Fibroblast of mammary gland (primary cell): ENCODE results near the gene PILRA.
A peak's percentile ranks its signal among the peaks of the same experiment; 100 is the strongest.

Experiments
- DNase-seq: peaks from one replicate; pipeline ENCODE4 v3.0.0-alpha.2; 2010; ENCODE audit warnings: low read depth
- H3K4me3 ChIP-seq: 2 replicates; pipeline ENCODE4 v1.5.1; 2011; ENCODE audit warnings: low read depth, mild to moderate bottlenecking, low read length, moderate library complexity; ENCODE audit not compliant: control insufficient read depth
- TF ChIP-seq, protein P1 (sequence below): conservative IDR thresholded peaks from 2 replicates; pipeline ENCODE4 v1.5.1; 2011; ENCODE audit warnings: low read depth, low read length, inconsistent platforms; ENCODE audit not compliant: control insufficient read depth, insufficient read depth

PILRA gene

DNA sequence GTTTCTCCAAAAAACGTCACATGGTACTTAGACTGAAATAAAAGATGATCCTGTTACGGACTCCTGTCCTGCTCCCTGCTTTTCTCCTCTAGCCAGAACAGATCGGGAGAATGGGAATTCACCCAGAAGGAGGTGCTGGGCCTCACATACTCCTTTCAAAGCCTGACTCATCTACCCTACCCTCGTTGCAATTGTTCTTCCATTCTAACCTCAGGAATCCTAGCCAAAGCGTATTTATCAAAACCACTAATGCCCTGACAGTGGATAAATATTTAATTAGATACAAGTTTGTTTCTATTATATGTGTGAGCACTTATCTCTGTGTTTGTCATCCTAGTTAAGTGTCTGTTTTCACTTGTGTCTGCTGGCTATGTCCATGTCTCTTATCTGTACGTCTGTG lies 33.5 kb downstream of the PILRA start:
- H3K4me3 ChIP-seq: no peak overlapping the region
- TF ChIP-seq, protein P1, sequence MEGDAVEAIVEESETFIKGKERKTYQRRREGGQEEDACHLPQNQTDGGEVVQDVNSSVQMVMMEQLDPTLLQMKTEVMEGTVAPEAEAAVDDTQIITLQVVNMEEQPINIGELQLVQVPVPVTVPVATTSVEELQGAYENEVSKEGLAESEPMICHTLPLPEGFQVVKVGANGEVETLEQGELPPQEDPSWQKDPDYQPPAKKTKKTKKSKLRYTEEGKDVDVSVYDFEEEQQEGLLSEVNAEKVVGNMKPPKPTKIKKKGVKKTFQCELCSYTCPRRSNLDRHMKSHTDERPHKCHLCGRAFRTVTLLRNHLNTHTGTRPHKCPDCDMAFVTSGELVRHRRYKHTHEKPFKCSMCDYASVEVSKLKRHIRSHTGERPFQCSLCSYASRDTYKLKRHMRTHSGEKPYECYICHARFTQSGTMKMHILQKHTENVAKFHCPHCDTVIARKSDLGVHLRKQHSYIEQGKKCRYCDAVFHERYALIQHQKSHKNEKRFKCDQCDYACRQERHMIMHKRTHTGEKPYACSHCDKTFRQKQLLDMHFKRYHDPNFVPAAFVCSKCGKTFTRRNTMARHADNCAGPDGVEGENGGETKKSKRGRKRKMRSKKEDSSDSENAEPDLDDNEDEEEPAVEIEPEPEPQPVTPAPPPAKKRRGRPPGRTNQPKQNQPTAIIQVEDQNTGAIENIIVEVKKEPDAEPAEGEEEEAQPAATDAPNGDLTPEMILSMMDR: no peak
- peak; percentile 39 for DNase-seq

DNA sequence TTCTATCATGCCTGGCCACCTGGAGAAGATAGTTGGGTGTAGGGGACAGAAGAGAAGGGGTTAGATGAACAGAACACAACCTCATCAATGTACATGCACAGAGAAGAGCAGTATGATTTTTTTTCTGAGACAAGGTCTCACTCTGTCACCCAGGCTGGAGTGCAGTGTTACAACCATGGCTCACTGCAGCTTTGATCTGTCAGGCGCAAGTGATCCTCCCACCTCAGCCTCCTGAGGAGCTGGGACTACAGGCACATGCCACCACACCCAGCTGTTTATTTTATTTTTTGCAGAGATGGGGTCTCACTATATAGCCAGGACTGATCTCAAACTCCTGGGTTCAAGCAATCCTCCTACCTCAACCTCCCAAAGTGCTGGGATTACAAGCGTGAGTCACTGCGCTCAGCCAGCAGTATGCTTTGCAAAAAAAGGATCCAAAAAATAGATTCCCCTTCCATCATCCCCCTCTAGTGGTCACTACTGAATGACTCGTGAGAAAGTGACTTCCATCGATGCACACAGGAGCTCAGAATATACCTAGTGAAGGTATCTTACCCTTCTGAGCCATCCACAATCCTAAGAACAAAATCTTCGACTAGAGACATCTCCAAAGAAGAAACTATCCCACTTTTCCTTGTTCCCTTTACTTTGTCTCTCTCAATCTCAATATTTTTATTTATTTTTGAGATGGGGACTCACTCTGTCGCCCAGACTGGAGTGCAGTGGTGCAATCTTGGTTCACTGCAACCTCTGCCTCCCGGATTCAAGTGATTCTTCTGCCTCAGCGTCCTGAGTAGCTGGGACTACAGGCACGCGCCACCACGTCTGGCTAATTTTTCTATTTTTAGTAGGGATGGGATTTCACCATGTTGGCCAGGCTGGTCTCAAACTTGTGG lies 34.2 kb downstream of the PILRA start:
- H3K4me3 ChIP-seq: no peak overlapping the region
- DNase-seq: peak; percentile 82
- TF ChIP-seq, protein P1: peak; percentile 76

DNA sequence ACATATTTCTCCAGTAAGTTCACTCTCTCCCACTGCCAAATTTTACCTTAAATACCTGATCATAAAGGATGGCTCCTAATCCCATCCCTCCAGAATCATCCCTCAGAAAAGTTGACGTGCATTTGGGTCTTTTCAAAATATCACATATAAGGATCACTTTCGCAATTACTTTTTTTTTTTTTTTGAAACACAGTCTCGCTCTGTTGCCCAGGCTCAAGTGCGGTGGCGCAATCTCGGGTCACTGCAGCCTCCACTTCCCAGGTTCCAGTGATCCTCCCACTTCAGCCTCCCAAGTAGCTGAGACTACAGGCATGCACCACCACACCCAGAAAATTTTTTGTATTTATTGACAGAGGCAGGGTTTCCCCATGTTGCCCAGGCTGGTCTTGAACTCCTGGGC lies 37.8 kb downstream of the PILRA start:
- no peak for DNase-seq
- H3K4me3 ChIP-seq: no peak overlapping the region
- TF ChIP-seq, protein P1: no peak

DNA sequence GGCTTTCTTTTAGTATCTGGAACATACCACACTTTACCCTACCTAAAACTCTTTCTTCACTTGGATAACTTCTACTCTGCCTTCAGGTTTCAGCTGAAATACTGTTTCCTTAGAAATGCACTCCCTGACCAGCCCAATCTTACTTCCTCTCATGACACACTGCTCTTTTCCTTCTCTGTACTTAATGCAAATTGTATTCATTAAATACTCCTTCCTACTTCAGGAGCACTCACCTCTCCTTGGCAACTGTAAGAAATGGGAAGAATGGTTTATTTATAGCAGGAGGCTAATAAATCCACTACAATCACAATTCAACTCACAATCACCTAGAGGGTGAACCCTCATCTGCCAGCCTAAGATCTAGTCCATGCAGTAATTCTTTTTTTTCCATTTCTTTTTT lies 40.1 kb downstream of the PILRA start:
- no peak for DNase-seq
- no peak overlapping the region for H3K4me3 ChIP-seq
- TF ChIP-seq, protein P1: no peak

DNA sequence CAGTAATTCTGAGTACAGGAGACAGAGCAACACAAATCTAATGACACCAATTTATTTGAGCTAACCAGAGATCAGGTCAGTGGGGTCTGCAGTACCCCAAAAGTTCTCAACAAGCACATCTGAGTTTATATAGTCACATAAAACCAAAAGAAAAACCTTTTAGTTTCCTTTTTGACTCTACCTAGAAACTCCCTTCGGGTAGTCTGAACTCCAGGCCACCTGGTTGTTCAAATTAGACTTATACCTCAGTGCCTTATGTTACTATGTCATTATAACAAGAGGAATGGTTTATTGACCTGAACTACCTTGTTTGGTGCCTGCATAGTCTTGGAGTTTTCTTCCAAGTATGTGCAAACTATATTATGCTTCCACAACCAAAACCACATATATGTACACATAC lies 40.6 kb downstream of the PILRA start:
- no peak overlapping the region for H3K4me3 ChIP-seq
- no peak for DNase-seq
- TF ChIP-seq, protein P1: no peak

DNA sequence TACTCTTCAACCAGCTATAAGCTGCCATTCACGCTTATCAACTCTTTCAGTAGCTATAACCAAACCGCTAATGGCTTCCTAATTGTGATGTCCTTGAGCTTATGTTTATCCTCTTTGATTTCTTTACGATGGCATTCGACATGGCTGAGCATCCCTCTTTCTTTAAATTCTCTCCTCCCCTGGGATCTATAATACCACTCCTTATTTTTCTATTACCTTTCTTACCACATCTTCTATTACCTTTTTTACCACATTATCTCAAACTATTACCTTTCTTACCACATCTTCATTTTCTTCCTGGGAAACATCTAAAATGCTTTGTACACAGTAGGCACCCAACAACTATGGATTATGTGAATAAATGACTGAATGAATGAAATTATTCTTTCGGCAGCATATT lies 42.2 kb downstream of the PILRA start:
- TF ChIP-seq, protein P1: no peak
- no peak for DNase-seq
- H3K4me3 ChIP-seq: no peak overlapping the region
